HEK293 (cell line): Measurements from ENCODE around the gene EML3.

Experiments used
- CTCF ChIA-PET: fragments of 350-600 bp; formaldehyde crosslinking; extraction: SDS; loops from one replicate; lab custom pipeline; 2021; ENCODE audit warnings: antibody characterized with exemption; lab: Yijun Ruan, JAX
- POLR2A ChIA-PET: fragments of 300-600 bp; formaldehyde crosslinking; extraction: SDS; loops from one replicate; lab custom pipeline; 2020; ENCODE audit warnings: antibody characterized with exemption, inconsistent platforms; lab: Yijun Ruan, JAX
- H3K27ac ChIP-seq: fragments of 200-500 bp; sonication (Bioruptor generic); 2 replicates; pipeline ENCODE4 v1.5.1; 2014; ENCODE audit warnings: low read depth, low read length, control low read depth, inconsistent platforms; ENCODE audit errors: extremely low read depth
- H3K36me3 ChIP-seq, 2 experiments: fragments of 200-500 bp in 1 of 2; sonication (Bioruptor generic) in 1 of 2; 1 replicate in 1 of 2; 2 replicates in 1 of 2; pipeline ENCODE4 v1.5.1; 2014 to 2017; ENCODE audit warnings: inconsistent platforms in 2 of 2, low read length in 2 of 2; ENCODE audit not compliant: control insufficient read depth in 2 of 2, insufficient read depth in 1 of 2
- H3K4me1 ChIP-seq: fragments of 200-500 bp; sonication (Bioruptor generic); 2 replicates; pipeline ENCODE4 v1.5.1; 2014; ENCODE audit warnings: mild to moderate bottlenecking, low read length, inconsistent platforms; ENCODE audit not compliant: control insufficient read depth, insufficient read depth
- H3K4me3 ChIP-seq: 2 replicates; pipeline ENCODE4 v1.5.1; 2011; ENCODE audit warnings: low read depth, mild to moderate bottlenecking, control low read depth, low read length, moderate library complexity
- H3K9me3 ChIP-seq: fragments of 200-500 bp; sonication (Bioruptor generic); 2 replicates; pipeline ENCODE4 v1.5.1; 2014; ENCODE audit warnings: low read depth, low read length, inconsistent platforms; ENCODE audit not compliant: control insufficient read depth, insufficient read depth
- EGR2 ChIP-seq: fragments of 450-650 bp; formaldehyde crosslinking; IDR thresholded peaks from 2 replicates; pipeline ENCODE4 v1.5.1; 2016; ENCODE audit warnings: low read depth, missing biosample characterization, missing genetic modification characterization
- IKZF3 ChIP-seq: fragments of 450-650 bp; IDR thresholded peaks from 2 replicates; pipeline ENCODE4 v1.5.0; 2018; ENCODE audit warnings: missing biosample characterization, mild to moderate bottlenecking, missing genetic modification characterization, moderate library complexity
- PRDM1 ChIP-seq: fragments of 450-650 bp; formaldehyde crosslinking; IDR thresholded peaks from 2 replicates; pipeline ENCODE4; 2016; ENCODE audit warnings: missing biosample characterization, missing genetic modification characterization
- SCRT2 ChIP-seq: fragments of 450-650 bp; formaldehyde crosslinking; IDR thresholded peaks from 2 replicates; pipeline ENCODE4 v1.5.1; 2016; ENCODE audit warnings: missing biosample characterization, missing genetic modification characterization
- ZBTB17 ChIP-seq: fragments of 450-650 bp; formaldehyde crosslinking; IDR thresholded peaks from 2 replicates; pipeline ENCODE4 v1.5.1; 2016; ENCODE audit warnings: missing biosample characterization, missing genetic modification characterization
- ZFP41 ChIP-seq: fragments of 450-650 bp; formaldehyde crosslinking; IDR thresholded peaks from 2 replicates; pipeline ENCODE4 v1.5.1; 2016; ENCODE audit warnings: missing biosample characterization, missing genetic modification characterization, borderline replicate concordance
- ZNF155 ChIP-seq: fragments of 450-650 bp; formaldehyde crosslinking; IDR thresholded peaks from 2 replicates; pipeline ENCODE4 v1.5.1; 2016; ENCODE audit warnings: missing biosample characterization, missing genetic modification characterization
- ZNF23 ChIP-seq: fragments of 450-650 bp; formaldehyde crosslinking; IDR thresholded peaks from 2 replicates; pipeline ENCODE4 v1.5.1; 2016; ENCODE audit warnings: missing biosample characterization, missing genetic modification characterization, borderline replicate concordance
- ZNF248 ChIP-seq: fragments of 450-650 bp; formaldehyde crosslinking; IDR thresholded peaks from 2 replicates; pipeline ENCODE4 v1.5.1; 2017; ENCODE audit warnings: missing biosample characterization, missing genetic modification characterization
- ZNF26 ChIP-seq: fragments of 450-650 bp; formaldehyde crosslinking; IDR thresholded peaks from 2 replicates; pipeline ENCODE4 v1.5.1; 2016; ENCODE audit warnings: missing biosample characterization, missing genetic modification characterization
- ZNF266 ChIP-seq: fragments of 450-650 bp; formaldehyde crosslinking; IDR thresholded peaks from 2 replicates; pipeline ENCODE4 v1.5.1; 2016; ENCODE audit warnings: missing biosample characterization, missing genetic modification characterization, low read depth
- ZNF501 ChIP-seq: fragments of 450-650 bp; formaldehyde crosslinking; IDR thresholded peaks from 2 replicates; pipeline ENCODE4 v1.5.1; 2016; ENCODE audit warnings: missing biosample characterization, missing genetic modification characterization
- ZNF549 ChIP-seq: fragments of 450-650 bp; IDR thresholded peaks from 2 replicates; pipeline ENCODE4 v1.5.1; 2018; ENCODE audit warnings: missing biosample characterization, missing genetic modification characterization, mild to moderate bottlenecking, inconsistent platforms, moderate library complexity
- ZNF558 ChIP-seq: fragments of 450-650 bp; formaldehyde crosslinking; IDR thresholded peaks from 2 replicates; pipeline ENCODE4 v1.5.1; 2016; ENCODE audit warnings: missing biosample characterization, missing genetic modification characterization
- ZNF596 ChIP-seq: fragments of 450-650 bp; IDR thresholded peaks from 2 replicates; pipeline ENCODE4 v1.5.0; 2018; ENCODE audit warnings: missing biosample characterization, mild to moderate bottlenecking, missing genetic modification characterization, moderate library complexity
- ZNF621 ChIP-seq: fragments of 450-650 bp; formaldehyde crosslinking; IDR thresholded peaks from 2 replicates; pipeline ENCODE4 v1.5.1; 2017; ENCODE audit warnings: missing biosample characterization, missing genetic modification characterization
- ZNF747 ChIP-seq: fragments of 450-650 bp; formaldehyde crosslinking; IDR thresholded peaks from 2 replicates; pipeline ENCODE4 v1.5.1; 2016; ENCODE audit warnings: missing biosample characterization, missing genetic modification characterization
- ZNF76 ChIP-seq: fragments of 450-650 bp; formaldehyde crosslinking; IDR thresholded peaks from 2 replicates; pipeline ENCODE4; 2016; ENCODE audit warnings: low read depth, missing biosample characterization, missing genetic modification characterization, borderline replicate concordance
- ZNF791 ChIP-seq: fragments of 450-650 bp; formaldehyde crosslinking; IDR thresholded peaks from 2 replicates; pipeline ENCODE4 v1.5.1; 2016; ENCODE audit warnings: missing biosample characterization, missing genetic modification characterization
- ZNF792 ChIP-seq: fragments of 450-650 bp; formaldehyde crosslinking; IDR thresholded peaks from 2 replicates; pipeline ENCODE4 v1.5.1; 2016; ENCODE audit warnings: missing biosample characterization, missing genetic modification characterization
- ZXDB ChIP-seq: fragments of 450-650 bp; formaldehyde crosslinking; IDR thresholded peaks from 2 replicates; pipeline ENCODE4 v1.5.1; 2016; ENCODE audit warnings: missing biosample characterization, missing genetic modification characterization
- TF ChIP-seq, protein P1 (sequence below): fragments of 450-650 bp; formaldehyde crosslinking; IDR thresholded peaks from 2 replicates; pipeline ENCODE4 v1.5.1; 2017; ENCODE audit warnings: missing biosample characterization, missing genetic modification characterization
- TF ChIP-seq, protein P2 (sequence below): fragments of 450-650 bp; formaldehyde crosslinking; IDR thresholded peaks from 2 replicates; pipeline ENCODE4 v1.5.1; 2016; ENCODE audit warnings: missing biosample characterization, missing genetic modification characterization

The EML3 gene

GRCh38 chr11:62605467-62605866 is 7.1 kb downstream of the EML3 start:
- no peak for TF ChIP-seq ZNF791 (tag by site-specific recombination)
- no peak for TF ChIP-seq ZNF155 (tag by site-specific recombination)
- TF ChIP-seq SCRT2 (tag by site-specific recombination), result peak; percentile 43; the same call in 1 of the 2 replicates
- TF ChIP-seq ZNF792 (tag by site-specific recombination), result no peak
- no peak for TF ChIP-seq ZNF26 (tag by site-specific recombination)
- Histone ChIP-seq H3K4me3 (no peak overlapping the region), H3K36me3 (peaks cover 0 to 58% of the 10 kb centered on the region in 2 experiments; a peak in 1 of 3 replicates), H3K27ac (no peak overlapping the region), H3K9me3 (no peaks in the 10 kb centered on the region), H3K4me1 (no peaks in the 10 kb centered on the region)
- ChIA-PET CTCF (interaction anchor here (0.9 to 2.4 kb wide), 3 partner anchors 13 to 88 kb away, joined by 3 to 11 read pairs (median 3); no protein-coding TSS in a partner anchor), POLR2A (interaction anchor here (1.1 to 3.1 kb wide), 2 partner anchors 13 to 14 kb away, joined by 6 to 21 read pairs; partner anchors contain the start of gene TUT1)

GRCh38 chr11:62604460-62605120 is 8.0 kb downstream of the EML3 start:
- POLR2A ChIA-PET, result interaction anchor here (0.6 to 3.1 kb wide), 4 partner anchors 13 to 36 kb away, joined by 3 to 21 read pairs (median 5); partner anchors contain the start of genes B3GAT3, EEF1G and TUT1
- H3K4me3 ChIP-seq, result no peak overlapping the region
- peaks cover 0 to 59% of the 10 kb centered on the region in 2 experiments; a peak in 1 of 3 replicates for H3K36me3 ChIP-seq
- H3K9me3 ChIP-seq, result no peaks in the 10 kb centered on the region
- CTCF ChIA-PET, result interaction anchor here (0.6 to 2.4 kb wide), 4 partner anchors 11 to 221 kb away, joined by 3 to 11 read pairs (median 3); no protein-coding TSS in a partner anchor
- H3K4me1 ChIP-seq, result no peaks in the 10 kb centered on the region
- 0 out of 2 replicates have a peak, but pooled peaks have one; percentile 11 for TF ChIP-seq PRDM1 (tag by site-specific recombination)
- 0 out of 2 replicates have a peak, but pooled peaks have one; percentile 10 for TF ChIP-seq ZXDB
- no peak for TF ChIP-seq ZNF747
- no peak for TF ChIP-seq ZNF549 (tag by site-specific recombination)
- no peak for TF ChIP-seq ZNF266 (tag by site-specific recombination)
- TF ChIP-seq ZNF76 (tag by site-specific recombination), result 0 out of 2 replicates have a peak, but pooled peaks have one; percentile 18
- TF ChIP-seq ZNF248 (tag by site-specific recombination), result no peak
- 0 out of 2 replicates have a peak, but pooled peaks have one; percentile 18 for TF ChIP-seq ZBTB17 (tag by site-specific recombination)
- TF ChIP-seq, protein P1, sequence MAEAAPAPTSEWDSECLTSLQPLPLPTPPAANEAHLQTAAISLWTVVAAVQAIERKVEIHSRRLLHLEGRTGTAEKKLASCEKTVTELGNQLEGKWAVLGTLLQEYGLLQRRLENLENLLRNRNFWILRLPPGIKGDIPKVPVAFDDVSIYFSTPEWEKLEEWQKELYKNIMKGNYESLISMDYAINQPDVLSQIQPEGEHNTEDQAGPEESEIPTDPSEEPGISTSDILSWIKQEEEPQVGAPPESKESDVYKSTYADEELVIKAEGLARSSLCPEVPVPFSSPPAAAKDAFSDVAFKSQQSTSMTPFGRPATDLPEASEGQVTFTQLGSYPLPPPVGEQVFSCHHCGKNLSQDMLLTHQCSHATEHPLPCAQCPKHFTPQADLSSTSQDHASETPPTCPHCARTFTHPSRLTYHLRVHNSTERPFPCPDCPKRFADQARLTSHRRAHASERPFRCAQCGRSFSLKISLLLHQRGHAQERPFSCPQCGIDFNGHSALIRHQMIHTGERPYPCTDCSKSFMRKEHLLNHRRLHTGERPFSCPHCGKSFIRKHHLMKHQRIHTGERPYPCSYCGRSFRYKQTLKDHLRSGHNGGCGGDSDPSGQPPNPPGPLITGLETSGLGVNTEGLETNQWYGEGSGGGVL, result no peak
- TF ChIP-seq, protein P2, sequence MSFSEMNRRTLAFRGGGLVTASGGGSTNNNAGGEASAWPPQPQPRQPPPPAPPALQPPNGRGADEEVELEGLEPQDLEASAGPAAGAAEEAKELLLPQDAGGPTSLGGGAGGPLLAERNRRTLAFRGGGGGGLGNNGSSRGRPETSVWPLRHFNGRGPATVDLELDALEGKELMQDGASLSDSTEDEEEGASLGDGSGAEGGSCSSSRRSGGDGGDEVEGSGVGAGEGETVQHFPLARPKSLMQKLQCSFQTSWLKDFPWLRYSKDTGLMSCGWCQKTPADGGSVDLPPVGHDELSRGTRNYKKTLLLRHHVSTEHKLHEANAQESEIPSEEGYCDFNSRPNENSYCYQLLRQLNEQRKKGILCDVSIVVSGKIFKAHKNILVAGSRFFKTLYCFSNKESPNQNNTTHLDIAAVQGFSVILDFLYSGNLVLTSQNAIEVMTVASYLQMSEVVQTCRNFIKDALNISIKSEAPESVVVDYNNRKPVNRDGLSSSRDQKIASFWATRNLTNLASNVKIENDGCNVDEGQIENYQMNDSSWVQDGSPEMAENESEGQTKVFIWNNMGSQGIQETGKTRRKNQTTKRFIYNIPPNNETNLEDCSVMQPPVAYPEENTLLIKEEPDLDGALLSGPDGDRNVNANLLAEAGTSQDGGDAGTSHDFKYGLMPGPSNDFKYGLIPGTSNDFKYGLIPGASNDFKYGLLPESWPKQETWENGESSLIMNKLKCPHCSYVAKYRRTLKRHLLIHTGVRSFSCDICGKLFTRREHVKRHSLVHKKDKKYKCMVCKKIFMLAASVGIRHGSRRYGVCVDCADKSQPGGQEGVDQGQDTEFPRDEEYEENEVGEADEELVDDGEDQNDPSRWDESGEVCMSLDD, result no peak
- TF ChIP-seq ZFP41, result no peak
- no peak for TF ChIP-seq ZNF621
- no peak for TF ChIP-seq ZNF596 (tag by site-specific recombination)
- no peak for TF ChIP-seq ZNF23 (tag by site-specific recombination)
- no peak for TF ChIP-seq ZNF558 (tag by site-specific recombination)
- no peak for TF ChIP-seq ZNF501
- 0 out of 2 replicates have a peak, but pooled peaks have one; percentile 21 for TF ChIP-seq IKZF3 (tag by site-specific recombination)
- TF ChIP-seq EGR2, result peak; percentile 17; the same call in 1 of the 2 replicates
- no peak overlapping the region for H3K27ac ChIP-seq
